ENCODE results near the gene DAZAP1.

Gene DAZAP1

GRCh38 chr19:1364070-1364704 is 43.2 kb upstream of the DAZAP1 start:
- DNase-seq (ENCODE audit: extremely low read depth, low read depth), result no peak
- TF ChIP-seq, protein P1, sequence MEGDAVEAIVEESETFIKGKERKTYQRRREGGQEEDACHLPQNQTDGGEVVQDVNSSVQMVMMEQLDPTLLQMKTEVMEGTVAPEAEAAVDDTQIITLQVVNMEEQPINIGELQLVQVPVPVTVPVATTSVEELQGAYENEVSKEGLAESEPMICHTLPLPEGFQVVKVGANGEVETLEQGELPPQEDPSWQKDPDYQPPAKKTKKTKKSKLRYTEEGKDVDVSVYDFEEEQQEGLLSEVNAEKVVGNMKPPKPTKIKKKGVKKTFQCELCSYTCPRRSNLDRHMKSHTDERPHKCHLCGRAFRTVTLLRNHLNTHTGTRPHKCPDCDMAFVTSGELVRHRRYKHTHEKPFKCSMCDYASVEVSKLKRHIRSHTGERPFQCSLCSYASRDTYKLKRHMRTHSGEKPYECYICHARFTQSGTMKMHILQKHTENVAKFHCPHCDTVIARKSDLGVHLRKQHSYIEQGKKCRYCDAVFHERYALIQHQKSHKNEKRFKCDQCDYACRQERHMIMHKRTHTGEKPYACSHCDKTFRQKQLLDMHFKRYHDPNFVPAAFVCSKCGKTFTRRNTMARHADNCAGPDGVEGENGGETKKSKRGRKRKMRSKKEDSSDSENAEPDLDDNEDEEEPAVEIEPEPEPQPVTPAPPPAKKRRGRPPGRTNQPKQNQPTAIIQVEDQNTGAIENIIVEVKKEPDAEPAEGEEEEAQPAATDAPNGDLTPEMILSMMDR (IDR thresholded peaks at IDR 0.05; ENCODE audit: low read depth, low read length), result peak; percentile 14

- TF ChIP-seq, protein P1 (IDR thresholded peaks at IDR 0.05; ENCODE audit: low read depth, low read length), result no peak
- no peak for DNase-seq (ENCODE audit: extremely low read depth, low read depth)
Observed at GRCh38 chr19:1365319-1366269, 41.8 kb upstream of the DAZAP1 start.

DNA sequence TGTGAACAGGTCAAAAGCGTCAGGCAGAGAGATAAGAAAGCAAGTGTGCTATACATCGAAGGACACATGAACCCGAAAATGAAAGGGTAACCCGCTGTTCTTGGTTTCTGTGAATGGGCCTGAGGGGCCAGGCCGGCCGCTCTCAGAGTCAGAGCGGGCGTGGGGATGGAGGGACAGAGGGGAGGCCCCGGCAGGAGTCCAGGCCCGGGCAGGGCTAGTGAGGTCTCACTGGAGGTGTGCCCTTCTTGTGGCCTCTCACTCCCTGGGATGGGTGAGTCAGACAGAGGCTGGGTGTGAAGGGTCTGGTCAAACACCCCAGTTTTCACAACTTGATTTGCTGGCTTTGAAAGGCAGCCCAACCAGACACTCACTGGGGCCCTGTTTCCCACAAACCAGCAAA is 41.1 kb upstream of the DAZAP1 start:
- DNase-seq (ENCODE audit: extremely low read depth, low read depth), result no peak
- TF ChIP-seq, protein P1 (IDR thresholded peaks at IDR 0.05; ENCODE audit: low read depth, low read length), result no peak

DNA sequence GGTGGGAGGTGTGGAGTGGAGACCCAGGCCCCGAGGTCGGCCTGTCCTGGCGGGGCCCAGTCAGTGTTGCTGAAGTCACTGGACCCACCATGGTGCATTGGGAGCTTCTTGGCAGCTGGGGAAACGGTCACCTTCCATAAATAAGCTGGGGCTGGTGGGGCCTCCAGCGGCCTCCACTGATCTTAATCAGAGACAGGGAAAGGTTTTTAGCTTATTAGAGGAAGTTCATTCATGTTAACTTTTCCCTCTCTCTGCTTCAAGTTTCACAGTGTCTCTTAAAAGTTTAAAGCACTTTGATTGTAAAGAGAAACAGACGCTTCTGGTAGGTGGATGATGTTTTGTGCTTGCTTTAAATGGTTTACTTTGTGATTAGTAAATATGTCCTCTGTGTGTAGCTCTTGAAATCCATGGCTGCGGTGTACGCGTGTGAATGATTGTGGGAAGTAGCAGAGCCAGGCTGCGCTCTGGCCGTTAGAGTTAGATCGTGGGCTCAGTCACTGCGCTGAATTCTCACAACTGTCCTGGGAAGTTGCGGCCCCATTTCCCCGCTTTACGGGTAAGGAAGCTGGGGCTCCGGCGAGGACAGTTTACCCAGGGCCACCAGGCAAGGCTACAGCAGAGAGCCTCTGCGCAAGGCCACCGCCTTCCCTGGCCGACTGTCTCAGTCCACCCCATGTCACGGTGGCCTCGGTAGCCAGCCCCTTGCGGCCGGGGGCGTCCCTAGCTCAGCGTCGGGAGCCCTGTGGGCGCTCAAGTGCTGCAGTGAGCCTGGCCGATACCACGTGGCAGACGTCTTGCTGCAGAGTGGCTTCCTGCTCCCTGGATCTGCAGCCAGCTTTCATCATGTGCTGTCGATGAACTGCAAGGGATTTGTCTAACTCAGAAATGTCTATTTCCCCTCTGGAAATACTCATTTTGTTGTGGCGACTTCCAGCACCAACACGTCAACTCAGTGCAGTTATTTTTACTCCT is 40.2 kb upstream of the DAZAP1 start:
- TF ChIP-seq, protein P1 (IDR thresholded peaks at IDR 0.05; ENCODE audit: low read depth, low read length), result no peak
- no peak for DNase-seq (ENCODE audit: extremely low read depth, low read depth)

- DNase-seq (ENCODE audit: extremely low read depth, low read depth), result no peak
- TF ChIP-seq, protein P1 (IDR thresholded peaks at IDR 0.05; ENCODE audit: low read depth, low read length), result no peak
Observed at GRCh38 chr19:1369214-1369805, 38.1 kb upstream of the DAZAP1 start.

GRCh38 chr19:1370579-1371361 is 36.6 kb upstream of the DAZAP1 start:
- DNase-seq (ENCODE audit: extremely low read depth, low read depth), result no peak
- TF ChIP-seq, protein P1 (IDR thresholded peaks at IDR 0.05; ENCODE audit: low read depth, low read length), result no peak

All from AG09319 (cell line).